ENCODE measurements around the gene ZNF436. TPM values are rescaled to one million over a fixed set of nuclear protein-coding genes. Genes with fewer than 3 reads are reported as not detected.
A peak's percentile ranks its signal among the peaks of the same experiment; 100 is the strongest.
"Not testable (repeated sequence)": the region's sequence is repeated elsewhere in the genome, so short reads cannot be mapped to it uniquely, and the experiment has no call there.

Gene ZNF436
- total RNA-seq, 1 donor, result 30.5 TPM

DNA sequence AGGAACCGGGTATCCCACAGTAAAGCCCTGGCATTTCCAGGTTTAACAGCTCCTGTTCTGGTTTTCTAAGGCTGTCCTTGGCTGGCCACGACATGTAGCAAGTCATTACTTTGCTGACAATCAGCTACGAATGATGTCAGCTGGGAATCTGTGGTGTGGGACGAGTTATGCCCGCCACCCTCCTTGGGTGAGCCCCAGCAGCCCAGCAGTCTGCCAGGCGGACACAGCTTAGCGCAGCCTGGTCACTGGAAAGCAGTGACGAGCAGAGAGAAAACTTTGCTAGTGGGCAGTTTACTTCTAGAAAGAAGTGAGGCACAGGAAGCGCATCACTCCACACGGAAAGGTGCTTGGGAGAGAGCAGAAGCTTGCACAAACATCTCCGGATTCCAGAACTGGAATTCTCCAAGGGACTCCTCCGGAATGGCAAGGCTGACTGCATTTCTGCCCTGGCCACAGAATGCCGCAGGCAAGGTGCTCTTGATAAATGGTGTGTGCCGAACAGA, 15.5 kb upstream of the ZNF436 start:
- DNase-seq (ENCODE audit: low read depth), result no peak
- no peak overlapping the region for H3K4me3 ChIP-seq (ENCODE audit: low read depth, low read length)
- TF ChIP-seq CTCF (IDR thresholded peaks at IDR 0.05; ENCODE audit: insufficient read depth, low read length), result no peak

DNA sequence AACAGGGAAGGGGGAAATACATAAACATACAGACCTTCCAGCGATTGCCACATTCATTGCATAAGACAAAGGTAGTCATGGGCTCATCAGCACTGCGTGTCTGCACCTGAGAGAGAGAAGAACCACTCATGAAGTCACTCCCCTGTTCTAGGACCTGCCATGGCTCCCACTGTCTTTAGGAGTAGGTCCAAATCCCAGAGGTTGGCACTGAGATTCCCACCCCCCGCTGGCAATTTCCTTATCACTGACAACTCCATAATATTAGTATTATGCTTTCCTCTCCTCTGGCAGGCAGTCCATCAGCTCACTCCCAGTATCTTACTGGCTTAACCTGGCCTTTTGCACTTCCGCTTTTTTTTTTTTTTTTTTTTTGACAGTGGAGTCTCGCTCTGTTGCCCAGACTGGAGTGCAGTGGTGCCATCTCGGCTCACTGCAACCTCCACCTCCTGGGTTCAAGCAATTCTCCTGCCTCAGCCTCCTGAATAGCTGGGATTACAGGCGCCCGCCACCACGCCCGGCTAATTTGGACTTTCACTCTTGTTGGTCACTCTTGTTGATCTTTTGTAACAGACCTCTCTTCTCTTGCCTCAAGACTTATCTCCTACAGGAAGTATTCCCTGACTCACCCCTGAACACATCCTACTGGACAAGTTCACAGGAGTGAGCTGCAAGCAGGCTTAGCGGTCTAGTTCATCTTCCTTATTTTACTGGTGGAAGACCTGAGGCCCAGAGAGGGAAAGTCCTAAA, 14.8 kb upstream of the ZNF436 start:
- H3K4me3 ChIP-seq (ENCODE audit: low read depth, low read length), result no peak overlapping the region
- no peak for TF ChIP-seq CTCF (IDR thresholded peaks at IDR 0.05; ENCODE audit: insufficient read depth, low read length)
- peak; percentile 69 for DNase-seq (ENCODE audit: low read depth)

DNA sequence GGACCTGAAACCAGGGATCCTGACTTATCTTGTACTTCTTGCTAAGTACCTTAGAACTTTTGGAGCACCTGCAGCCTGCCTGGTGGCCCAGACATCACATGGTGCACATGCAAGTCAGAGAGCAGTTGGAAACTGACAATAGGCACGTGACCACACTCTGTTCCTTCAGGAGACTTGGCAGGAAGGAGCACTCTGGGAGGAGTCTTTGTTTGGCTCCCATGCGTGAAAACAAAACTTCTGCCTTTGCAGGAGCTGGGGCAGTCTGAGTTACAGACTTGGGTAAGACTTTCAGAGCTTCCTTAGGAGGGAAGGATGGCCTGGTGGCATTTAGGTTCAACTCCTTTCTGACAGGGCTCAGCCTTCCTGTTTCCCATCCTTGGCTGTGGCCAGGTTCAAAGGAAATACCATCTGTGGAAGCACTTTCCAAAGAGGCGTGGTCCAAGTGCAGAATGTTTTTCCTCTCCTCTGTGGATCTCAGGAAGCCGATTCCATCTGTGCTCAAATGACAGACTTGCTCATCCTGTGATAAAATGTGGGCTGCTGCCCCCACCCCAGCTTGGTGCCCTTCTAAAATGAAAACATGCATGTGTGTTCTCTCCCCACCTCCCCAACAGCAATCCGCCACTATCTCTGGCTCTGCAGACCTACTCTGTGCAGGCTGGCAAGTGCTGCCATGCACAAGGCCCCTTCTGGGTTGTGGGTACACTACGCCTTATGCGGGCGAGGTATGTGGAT, 14.1 kb upstream of the ZNF436 start:
- DNase-seq (ENCODE audit: low read depth), result peak; percentile 55
- no peak overlapping the region for H3K4me3 ChIP-seq (ENCODE audit: low read depth, low read length)
- TF ChIP-seq CTCF (IDR thresholded peaks at IDR 0.05; ENCODE audit: insufficient read depth, low read length), result no peak

- TF ChIP-seq CTCF (IDR thresholded peaks at IDR 0.05; ENCODE audit: insufficient read depth, low read length), result no peak
- H3K4me3 ChIP-seq (ENCODE audit: low read depth, low read length), result no peak overlapping the region
- DNase-seq (ENCODE audit: low read depth), result no peak
Measured at GRCh38 chr1:23381233-23381885, 11.7 kb upstream of the ZNF436 start.

DNA sequence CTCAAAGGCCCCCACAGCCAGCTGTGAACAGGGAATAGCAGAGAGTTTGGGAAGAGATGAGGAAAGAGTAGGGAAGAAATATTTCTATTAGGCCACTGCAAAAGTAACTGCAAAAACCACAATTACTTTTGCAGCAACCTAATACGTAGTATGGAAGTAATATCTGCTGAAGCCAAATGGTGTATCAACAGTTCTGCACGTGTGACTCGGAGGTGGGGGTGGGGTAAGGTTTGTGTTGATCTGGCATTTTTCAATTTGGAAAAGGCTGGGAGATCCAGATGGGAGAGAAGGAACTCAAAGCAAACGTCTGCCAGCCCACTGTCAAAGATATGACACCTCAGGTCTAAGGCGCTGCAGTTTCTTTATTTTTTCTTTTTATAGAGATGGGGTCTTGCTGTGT, 11.1 kb upstream of the ZNF436 start:
- no peak overlapping the region for H3K4me3 ChIP-seq (ENCODE audit: low read depth, low read length)
- no peak for TF ChIP-seq CTCF (IDR thresholded peaks at IDR 0.05; ENCODE audit: insufficient read depth, low read length)
- DNase-seq (ENCODE audit: low read depth), result no peak

DNA sequence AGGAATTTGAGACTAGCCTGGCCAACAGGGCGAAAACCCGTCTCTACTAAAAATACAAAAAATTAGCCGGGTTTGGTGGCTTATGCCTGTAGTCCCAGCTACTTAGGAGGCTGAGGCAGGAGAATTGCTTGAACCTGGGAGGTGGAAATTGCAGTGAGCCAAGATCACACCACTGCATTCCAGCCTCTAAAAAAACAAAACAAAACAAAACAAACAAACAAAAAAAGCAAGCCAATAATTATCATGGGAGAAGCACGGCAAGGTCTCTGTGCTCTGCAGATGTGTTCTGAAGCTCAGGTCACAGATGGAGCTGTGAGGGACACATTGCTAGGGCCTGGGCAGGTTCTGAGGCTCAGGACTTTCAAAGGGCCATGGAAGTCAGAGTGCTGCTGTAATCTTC, 10.6 kb upstream of the ZNF436 start:
- not testable (repeated sequence) for H3K4me3 ChIP-seq (ENCODE audit: low read depth, low read length); DNase-seq (ENCODE audit: low read depth)

Data from fibroblast of the aortic adventitia (primary cell).